SU-DHL-6 (cell line): ENCODE measurements around the gene KDSR.

Experiments
- EZH2phosphoT487 ChIP-seq: fragments of 200-600 bp; sonication (generic), shearing (Covaris generic); conservative IDR thresholded peaks from 2 replicates; pipeline ENCODE4 v1.6.1; 2018; ENCODE audit warnings: mild to moderate bottlenecking, antibody characterized with exemption, low read length, moderate library complexity, mixed read lengths
- TF ChIP-seq, protein P1 (sequence below): fragments of 200-600 bp; sonication (generic); IDR thresholded peaks from one replicate; pipeline ENCODE4 v1.5.1; 2017; ENCODE audit warnings: antibody characterized with exemption, mild to moderate bottlenecking, low read length, moderate library complexity; ENCODE audit not compliant: insufficient read depth, poor library complexity, severe bottlenecking

GRCh38 chr18:63395503-63395902 lies 28.5 kb upstream of the KDSR start:
- TF ChIP-seq, protein P1, sequence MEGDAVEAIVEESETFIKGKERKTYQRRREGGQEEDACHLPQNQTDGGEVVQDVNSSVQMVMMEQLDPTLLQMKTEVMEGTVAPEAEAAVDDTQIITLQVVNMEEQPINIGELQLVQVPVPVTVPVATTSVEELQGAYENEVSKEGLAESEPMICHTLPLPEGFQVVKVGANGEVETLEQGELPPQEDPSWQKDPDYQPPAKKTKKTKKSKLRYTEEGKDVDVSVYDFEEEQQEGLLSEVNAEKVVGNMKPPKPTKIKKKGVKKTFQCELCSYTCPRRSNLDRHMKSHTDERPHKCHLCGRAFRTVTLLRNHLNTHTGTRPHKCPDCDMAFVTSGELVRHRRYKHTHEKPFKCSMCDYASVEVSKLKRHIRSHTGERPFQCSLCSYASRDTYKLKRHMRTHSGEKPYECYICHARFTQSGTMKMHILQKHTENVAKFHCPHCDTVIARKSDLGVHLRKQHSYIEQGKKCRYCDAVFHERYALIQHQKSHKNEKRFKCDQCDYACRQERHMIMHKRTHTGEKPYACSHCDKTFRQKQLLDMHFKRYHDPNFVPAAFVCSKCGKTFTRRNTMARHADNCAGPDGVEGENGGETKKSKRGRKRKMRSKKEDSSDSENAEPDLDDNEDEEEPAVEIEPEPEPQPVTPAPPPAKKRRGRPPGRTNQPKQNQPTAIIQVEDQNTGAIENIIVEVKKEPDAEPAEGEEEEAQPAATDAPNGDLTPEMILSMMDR, result no peak
- no peak for TF ChIP-seq EZH2phosphoT487
